Astrocyte (in vitro differentiated cells and primary cell): Measurements from ENCODE around the gene DUSP14. TPM values are rescaled to one million over a fixed set of nuclear protein-coding genes. Genes with fewer than 3 reads are reported as not detected.

Experiments used
- DNase-seq: peaks from one replicate; pipeline ENCODE4 v3.0.0-alpha.2; 2010; ENCODE audit warnings: low read depth
- FAIRE-seq: peaks from 2 replicates; lab custom pipeline; 2011; peaks lifted over from hg19 to GRCh38; lab: Jason Lieb, UNC
- H2AFZ ChIP-seq: 2 replicates; pipeline ENCODE4 v1.6.0; 2012; ENCODE audit warnings: low read depth, low read length, inconsistent platforms
- H3K27ac ChIP-seq: 2 replicates; pipeline ENCODE4 v1.5.1; 2011; ENCODE audit warnings: low read depth, low read length, inconsistent platforms
- H3K27me3 ChIP-seq: 2 replicates; pipeline ENCODE4 v1.6.0; 2011; ENCODE audit warnings: low read length, inconsistent platforms; ENCODE audit not compliant: insufficient read depth
- H3K36me3 ChIP-seq: 2 replicates; pipeline ENCODE4 v1.5.1; 2011; ENCODE audit warnings: low read length, inconsistent platforms; ENCODE audit not compliant: insufficient read depth
- H3K4me1 ChIP-seq: 2 replicates; pipeline ENCODE4 v1.5.1; 2011; ENCODE audit warnings: low read length, inconsistent platforms; ENCODE audit not compliant: insufficient read depth
- H3K4me2 ChIP-seq: 2 replicates; pipeline ENCODE4 v1.6.0; 2012; ENCODE audit warnings: low read length, inconsistent platforms
- H3K4me3 ChIP-seq: 2 replicates; pipeline ENCODE4 v1.5.1; 2011; ENCODE audit warnings: low read depth, mild to moderate bottlenecking, low read length, inconsistent platforms; ENCODE audit not compliant: insufficient read depth
- H3K79me2 ChIP-seq: 2 replicates; pipeline ENCODE4 v1.6.0; 2012; ENCODE audit warnings: mild to moderate bottlenecking, low read length, inconsistent platforms; ENCODE audit not compliant: insufficient read depth
- H3K9ac ChIP-seq: 2 replicates; pipeline ENCODE4 v1.6.0; 2012; ENCODE audit warnings: mild to moderate bottlenecking, low read length, inconsistent platforms
- H3K9me3 ChIP-seq: 2 replicates; pipeline ENCODE4 v1.5.1; 2012; ENCODE audit warnings: low read depth, mild to moderate bottlenecking, low read length, inconsistent platforms; ENCODE audit not compliant: insufficient read depth
- H4K20me1 ChIP-seq: 2 replicates; pipeline ENCODE4 v1.6.0; 2012; ENCODE audit warnings: low read length, inconsistent platforms; ENCODE audit not compliant: insufficient read depth
- H3K27ac Mint-ChIP-seq: one replicate; pipeline ENCODE4 v1.8.0; 2021; ENCODE audit warnings: mild to moderate bottlenecking, mixed read lengths; ENCODE audit not compliant: unreplicated experiment
- H3K27me3 Mint-ChIP-seq: one replicate; pipeline ENCODE4 v1.8.0; 2021; ENCODE audit warnings: low read depth, mixed read lengths; ENCODE audit not compliant: unreplicated experiment
- H3K36me3 Mint-ChIP-seq: one replicate; pipeline ENCODE4 v1.8.0; 2021; ENCODE audit warnings: low read depth, mixed read lengths; ENCODE audit not compliant: unreplicated experiment
- H3K4me1 Mint-ChIP-seq: one replicate; pipeline ENCODE4 v1.8.0; 2021; ENCODE audit warnings: low read depth, mixed read lengths; ENCODE audit not compliant: unreplicated experiment
- H3K4me3 Mint-ChIP-seq: one replicate; pipeline ENCODE4 v1.8.0; 2021; ENCODE audit warnings: mild to moderate bottlenecking, moderate library complexity, mixed read lengths; ENCODE audit not compliant: unreplicated experiment
- H3K9me3 Mint-ChIP-seq: one replicate; pipeline ENCODE4 v1.8.0; 2021; ENCODE audit warnings: mild to moderate bottlenecking, mixed read lengths; ENCODE audit not compliant: unreplicated experiment
- CTCF ChIP-seq: IDR thresholded peaks from 2 replicates; pipeline ENCODE4 v1.5.1; 2011; ENCODE audit warnings: low read depth, mild to moderate bottlenecking, inconsistent platforms, low read length, moderate library complexity; ENCODE audit not compliant: insufficient read depth
- EZH2 ChIP-seq: IDR thresholded peaks from 2 replicates; pipeline ENCODE4 v1.6.1; 2012; ENCODE audit warnings: mild to moderate bottlenecking, low read length, inconsistent platforms; ENCODE audit not compliant: insufficient read depth
- total RNA-seq: library from RNA; stranded (reverse); gene quantifications from 2 replicates; pipeline ENCODE4 v1.2.1, GENCODE V29; 2021

DUSP14 gene
- total RNA-seq, 1 donor from 2014 or later: 69.1 TPM

- Histone ChIP-seq H4K20me1 (peaks cover 22% of the 10 kb centered on the region), H3K27me3 (no peaks in the 10 kb centered on the region), H3K9ac (peak overlapping the region; percentile 93), H3K79me2 (peaks cover 43% of the 10 kb centered on the region), H3K27ac (peak overlapping the region; percentile 96), H2AFZ (no peak overlapping the region), H3K4me2 (peak overlapping the region; percentile 94), H3K36me3 (no peaks in the 10 kb centered on the region), H3K9me3 (no peaks in the 10 kb centered on the region), H3K4me1 (peaks cover 41% of the 10 kb centered on the region), H3K4me3 (peak overlapping the region; percentile 66)
- H3K36me3 Mint-ChIP-seq: peaks cover 2% of the 10 kb centered on the region
- peak overlapping the region; percentile 99 for H3K27ac Mint-ChIP-seq
- H3K4me3 Mint-ChIP-seq: peak overlapping the region; percentile 96
- H3K27me3 Mint-ChIP-seq: no peaks in the 10 kb centered on the region
- FAIRE-seq (no peak), DNase-seq (peak; percentile 42)
- no peaks in the 10 kb centered on the region for H3K9me3 Mint-ChIP-seq
- no peak for TF ChIP-seq EZH2
- no peak for TF ChIP-seq CTCF
- H3K4me1 Mint-ChIP-seq: peaks cover 35% of the 10 kb centered on the region
These were observed 414 bp downstream of the DUSP14 start for GRCh38 chr17:37490022-37490587.

- peak overlapping the region; percentile 96 for H3K27ac ChIP-seq
- no peak for FAIRE-seq
- DNase-seq: peak; percentile 84
These were observed 1.2 kb downstream of the DUSP14 start for GRCh38 chr17:37490638-37491614.

More at GRCh38 chr17:37490638-37491614, 1.2 kb downstream of the DUSP14 start:
- Mint-ChIP-seq H3K36me3 (peaks cover 2% of the 10 kb centered on the region), H3K4me3 (peak overlapping the region; percentile 96), H3K9me3 (no peaks in the 10 kb centered on the region), H3K27me3 (no peaks in the 10 kb centered on the region), H3K4me1 (peaks cover 36% of the 10 kb centered on the region), H3K27ac (peak overlapping the region; percentile 99)
- Histone ChIP-seq H3K79me2 (peaks cover 50% of the 10 kb centered on the region), H3K36me3 (no peaks in the 10 kb centered on the region), H3K9me3 (no peaks in the 10 kb centered on the region), H4K20me1 (peaks cover 26% of the 10 kb centered on the region), H3K4me2 (peak overlapping the region; percentile 94), H3K27me3 (no peaks in the 10 kb centered on the region), H2AFZ (no peak overlapping the region), H3K9ac (peak overlapping the region; percentile 93), H3K4me3 (peak overlapping the region; percentile 66), H3K4me1 (peaks cover 44% of the 10 kb centered on the region)
- TF ChIP-seq EZH2 (no peak), CTCF (no peak)
